Liver (tissue), 3 donors: ENCODE results near the gene ATP6V0A4.

Source experiments
- JUND ChIP-seq, 2 donors: IDR thresholded peaks; 2 replicates each; pipeline ENCODE4 v1.6.1; 2016; ENCODE audit warnings: antibody characterized with exemption in 2 of 2
- RAD21 ChIP-seq, 2 donors: IDR thresholded peaks; 2 replicates each; pipeline ENCODE4 v1.6.1; 2016; ENCODE audit warnings: antibody characterized with exemption in 2 of 2, mild to moderate bottlenecking in 2 of 2
- YY1 ChIP-seq: IDR thresholded peaks from 2 replicates; pipeline ENCODE4 v1.6.1; 2016; ENCODE audit warnings: antibody characterized with exemption, mild to moderate bottlenecking
- TF ChIP-seq, protein P1 (sequence below): fragments of 150-350 bp; IDR thresholded peaks from 2 replicates; pipeline ENCODE4 v1.5.1; 2017; ENCODE audit warnings: improper control_type of control experiment, low read depth, low read length; ENCODE audit not compliant: missing input control
- donor health status: healthy.
- donor health status: healthy.

DNA sequence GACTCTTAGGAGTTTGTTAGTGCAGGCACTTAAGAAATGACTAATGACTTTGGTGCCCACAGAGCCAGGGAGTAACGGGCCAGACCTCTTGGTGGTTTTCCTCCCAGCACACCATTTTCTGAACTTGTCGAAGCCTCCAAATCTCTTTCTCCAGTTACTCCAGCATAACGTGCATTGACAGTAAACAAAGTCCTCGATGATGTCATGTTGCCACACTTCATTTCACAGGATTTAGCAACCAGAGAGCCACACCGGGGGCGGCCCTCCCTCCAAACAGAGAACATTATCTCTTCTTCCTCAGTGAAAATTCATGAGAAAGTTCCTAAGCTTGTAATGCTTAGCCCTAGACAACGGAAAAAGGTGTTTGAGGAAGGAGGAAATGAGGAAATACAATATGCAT lies 92.8 kb downstream of the ATP6V0A4 start:
- TF ChIP-seq, protein P1, sequence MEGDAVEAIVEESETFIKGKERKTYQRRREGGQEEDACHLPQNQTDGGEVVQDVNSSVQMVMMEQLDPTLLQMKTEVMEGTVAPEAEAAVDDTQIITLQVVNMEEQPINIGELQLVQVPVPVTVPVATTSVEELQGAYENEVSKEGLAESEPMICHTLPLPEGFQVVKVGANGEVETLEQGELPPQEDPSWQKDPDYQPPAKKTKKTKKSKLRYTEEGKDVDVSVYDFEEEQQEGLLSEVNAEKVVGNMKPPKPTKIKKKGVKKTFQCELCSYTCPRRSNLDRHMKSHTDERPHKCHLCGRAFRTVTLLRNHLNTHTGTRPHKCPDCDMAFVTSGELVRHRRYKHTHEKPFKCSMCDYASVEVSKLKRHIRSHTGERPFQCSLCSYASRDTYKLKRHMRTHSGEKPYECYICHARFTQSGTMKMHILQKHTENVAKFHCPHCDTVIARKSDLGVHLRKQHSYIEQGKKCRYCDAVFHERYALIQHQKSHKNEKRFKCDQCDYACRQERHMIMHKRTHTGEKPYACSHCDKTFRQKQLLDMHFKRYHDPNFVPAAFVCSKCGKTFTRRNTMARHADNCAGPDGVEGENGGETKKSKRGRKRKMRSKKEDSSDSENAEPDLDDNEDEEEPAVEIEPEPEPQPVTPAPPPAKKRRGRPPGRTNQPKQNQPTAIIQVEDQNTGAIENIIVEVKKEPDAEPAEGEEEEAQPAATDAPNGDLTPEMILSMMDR = no peak
- no peak for TF ChIP-seq JUND (IDR thresholded peaks at IDR 0.05)
- TF ChIP-seq YY1 = no peak
- TF ChIP-seq RAD21 (IDR thresholded peaks at IDR 0.05) = no peak
